ENCODE data around the gene MRPL39.
"Not testable (repeated sequence)": the region's sequence is repeated elsewhere in the genome, so short reads cannot be mapped to it uniquely, and the experiment has no call there.

Gene MRPL39

GRCh38 chr21:25607151-25608043 lies at the start of gene MRPL39:
MRPL39 (minus strand) TSS chr21:25607481; CDS start chr21:25607475, 6 bp downstream.
- DNase-seq: peak; percentile 91

GRCh38 chr21:25656412-25656811 lies 49.1 kb upstream of the MRPL39 start:
- DNase-seq: no peak

DNA sequence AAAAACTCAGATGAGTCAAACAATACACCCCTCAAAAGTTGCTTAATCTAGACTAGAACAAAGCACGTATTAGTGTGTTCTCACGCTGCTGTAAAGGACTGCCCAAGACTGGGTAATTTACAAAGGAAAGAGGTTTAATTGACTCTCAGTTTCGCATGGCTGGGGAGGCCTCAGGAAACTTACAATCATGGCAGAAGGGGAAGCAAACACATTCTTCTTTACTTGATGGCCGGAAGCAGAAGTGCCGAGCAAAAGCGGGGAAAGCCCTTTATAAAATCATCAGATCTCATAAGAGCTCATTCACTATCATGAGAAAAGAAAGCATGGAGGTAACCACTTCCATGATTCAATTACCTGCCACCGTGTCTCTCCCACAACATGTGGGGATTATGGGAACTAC lies 41.9 kb upstream of the MRPL39 start:
- no peak for DNase-seq

GRCh38 chr21:25647647-25648046 lies 40.4 kb upstream of the MRPL39 start:
- DNase-seq: no peak

DNA sequence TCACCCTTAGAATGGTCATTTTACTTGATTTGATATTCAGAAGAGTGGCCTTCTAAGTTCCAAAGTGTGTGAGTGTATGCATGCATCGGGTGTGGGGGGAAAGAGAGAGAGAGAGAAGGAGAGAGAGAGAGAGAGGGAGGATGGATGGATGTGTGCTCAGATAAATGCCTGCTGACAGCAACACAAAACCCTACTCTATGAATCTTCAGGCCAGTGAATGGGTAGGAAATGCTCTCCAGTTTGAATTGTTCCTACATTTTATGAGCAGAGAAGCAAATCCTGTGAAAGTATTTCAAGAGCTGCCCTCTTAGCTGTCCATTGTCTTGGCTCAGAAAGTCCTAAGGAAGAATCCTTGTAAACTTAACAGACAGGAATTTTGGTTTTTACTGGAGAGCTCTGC lies 39.2 kb upstream of the MRPL39 start:
- no peak for DNase-seq

GRCh38 chr21:25643486-25643885 lies 36.2 kb upstream of the MRPL39 start:
- no peak for DNase-seq

- no peak for DNase-seq
These were observed 33.6 kb upstream of the MRPL39 start for GRCh38 chr21:25640943-25641292.

- peak; percentile 29 for DNase-seq
These were observed 33.1 kb upstream of the MRPL39 start for GRCh38 chr21:25640202-25640942.

DNA sequence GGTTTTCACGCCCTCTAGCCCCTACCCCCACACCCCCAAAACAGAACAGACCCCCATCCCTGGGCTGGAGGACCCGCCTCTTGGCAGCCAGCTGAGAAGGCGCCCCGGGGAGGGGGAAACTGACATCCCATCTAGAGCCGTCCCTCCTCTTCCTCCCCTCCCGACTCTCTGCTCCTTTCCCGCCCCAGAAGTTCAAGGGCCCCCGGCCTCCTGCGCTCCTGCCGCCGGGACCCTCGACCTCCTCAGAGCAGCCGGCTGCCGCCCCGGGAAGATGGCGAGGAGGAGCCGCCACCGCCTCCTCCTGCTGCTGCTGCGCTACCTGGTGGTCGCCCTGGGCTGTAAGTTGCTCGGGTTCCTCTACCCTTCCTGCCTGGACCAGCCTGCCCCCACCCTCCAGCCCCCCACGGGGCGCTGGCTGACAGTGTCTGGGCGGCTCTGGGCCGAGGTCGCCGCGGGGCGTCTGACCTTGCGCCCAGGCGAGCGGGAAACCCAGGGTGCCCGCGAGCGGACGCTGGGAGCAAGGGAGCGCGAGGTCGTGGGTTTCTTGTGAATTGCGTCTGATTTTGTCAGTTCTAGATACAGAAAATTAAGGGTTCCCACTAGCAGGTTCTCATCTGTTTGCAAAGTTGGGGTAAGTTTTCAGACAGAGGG lies 32.4 kb upstream of the MRPL39 start:
- peak; percentile 29 for DNase-seq

- DNase-seq: peak; percentile 31
These were observed 31.6 kb upstream of the MRPL39 start, which contains the start of gene JAM2 for GRCh38 chr21:25638660-25639550. JAM2 (plus strand) TSS chr21:25639258; CDS start chr21:25639822, 564 bp downstream.

GRCh38 chr21:25637851-25638659 lies 30.8 kb upstream of the MRPL39 start:
- DNase-seq: no peak

DNA sequence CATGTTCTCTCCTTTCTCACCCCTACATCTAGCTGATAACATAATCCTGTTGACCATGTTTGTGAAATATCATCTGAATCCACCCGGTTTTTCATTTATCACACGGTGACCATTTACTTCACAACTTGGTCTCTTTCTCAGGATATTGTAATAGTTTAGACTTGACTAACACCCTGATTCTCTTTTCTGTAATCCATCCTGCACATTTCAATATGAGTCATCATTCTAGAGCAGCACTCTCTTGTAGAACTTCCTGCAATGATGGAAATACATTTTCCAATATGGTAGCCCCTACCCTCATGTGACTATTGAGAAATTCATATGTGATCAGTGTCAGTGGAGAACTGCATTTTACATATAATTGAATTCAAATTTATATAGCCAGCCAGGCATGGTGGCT lies 29.4 kb upstream of the MRPL39 start:
- DNase-seq: no peak

GRCh38 chr21:25635310-25635709 lies 28.0 kb upstream of the MRPL39 start:
- DNase-seq: no peak

GRCh38 chr21:25632296-25632695 lies 25.0 kb upstream of the MRPL39 start:
- no peak for DNase-seq

- peak; percentile 11 for DNase-seq
These were observed 19.5 kb upstream of the MRPL39 start for GRCh38 chr21:25626757-25627156.

DNA sequence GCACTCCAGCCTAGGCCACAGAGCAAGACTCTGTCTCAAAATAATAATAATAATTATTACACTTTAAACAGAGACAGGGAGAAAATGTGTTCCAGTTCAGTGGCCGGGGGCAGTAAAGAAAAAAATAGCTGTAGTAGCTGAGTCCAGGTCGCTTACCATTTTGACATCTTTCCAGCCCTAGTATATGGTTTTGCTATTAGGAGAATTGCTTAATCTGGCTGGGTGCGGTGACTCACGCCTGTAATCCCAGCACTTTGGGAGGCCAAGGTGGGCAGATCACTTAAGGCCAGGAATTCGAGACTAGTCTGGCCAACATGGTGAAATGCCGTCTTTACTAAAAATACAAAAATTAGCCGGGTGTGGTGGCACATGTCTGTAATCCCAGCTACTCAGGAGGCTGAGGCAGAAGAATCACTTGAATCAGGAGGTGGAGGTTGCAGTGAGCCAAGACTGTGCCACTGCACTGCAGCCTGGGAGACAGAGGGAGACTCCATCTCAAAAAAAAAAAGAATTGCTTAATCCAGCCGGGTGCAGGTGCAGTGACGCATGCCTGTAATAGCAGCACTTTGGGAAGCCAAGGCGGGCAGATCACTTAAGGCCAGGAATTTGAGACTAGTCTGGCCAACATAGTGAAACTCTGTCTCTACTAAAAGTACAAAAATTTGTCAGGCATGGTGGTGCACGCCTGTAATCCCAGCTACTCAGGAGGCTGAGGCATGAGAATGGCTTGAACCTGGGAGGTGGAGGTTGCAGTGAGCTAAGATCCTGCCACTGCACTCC lies 18.7 kb upstream of the MRPL39 start:
- not testable (repeated sequence) for DNase-seq

- no peak for DNase-seq
These were observed 17.8 kb upstream of the MRPL39 start for GRCh38 chr21:25625036-25625435.

- no peak for DNase-seq
These were observed 17.2 kb upstream of the MRPL39 start for GRCh38 chr21:25624511-25624910.

- DNase-seq: no peak
These were observed 11.9 kb upstream of the MRPL39 start for GRCh38 chr21:25619198-25619597.

- DNase-seq: no peak
These were observed 8.6 kb upstream of the MRPL39 start for GRCh38 chr21:25615880-25616279.

- DNase-seq: no peak
These were observed 7.2 kb upstream of the MRPL39 start for GRCh38 chr21:25614441-25614840.
